Stimulated activated CD8-positive, alpha-beta memory T cell treated with anti-CD3 and anti-CD28 coated beads, Interleukin-12 subunit alpha, Interleukin-12 subunit beta, amount 100 ng/mL, for 4 hours (primary cell): ENCODE measurements around the gene RBMS3.
"Not testable (repeated sequence)": the region's sequence is repeated elsewhere in the genome, so short reads cannot be mapped to it uniquely, and the experiment has no call there.

Source experiments
- DNase-seq: peaks from one replicate; pipeline ENCODE4 v3.0.0-alpha.2; 2020; ENCODE audit warnings: low read depth

The RBMS3 gene

GRCh38 chr3:29280404-29281093 is at the start of gene RBMS3:
RBMS3 (plus strand) TSS chr3:29281071.
- no peak for DNase-seq

DNA sequence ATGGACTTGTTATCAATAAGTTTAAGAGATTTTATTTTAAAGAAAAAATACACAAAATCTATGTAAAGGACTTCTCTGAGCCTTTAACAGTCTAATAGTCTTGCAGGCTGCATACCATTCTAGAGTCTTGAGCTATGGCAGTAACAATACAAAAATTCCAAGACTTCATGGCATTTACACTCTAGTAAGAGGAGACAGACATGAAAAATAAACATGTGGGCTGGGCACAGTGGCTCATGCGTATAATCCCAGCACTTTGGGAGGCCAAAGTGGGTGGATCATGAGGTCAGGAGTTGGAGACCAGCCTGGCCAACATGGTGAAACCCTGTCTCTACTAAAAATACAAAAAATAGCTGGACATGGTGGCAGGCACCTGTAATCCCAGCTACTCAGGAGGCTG is 47.7 kb upstream of the RBMS3 start:
- not testable (repeated sequence) for DNase-seq

DNA sequence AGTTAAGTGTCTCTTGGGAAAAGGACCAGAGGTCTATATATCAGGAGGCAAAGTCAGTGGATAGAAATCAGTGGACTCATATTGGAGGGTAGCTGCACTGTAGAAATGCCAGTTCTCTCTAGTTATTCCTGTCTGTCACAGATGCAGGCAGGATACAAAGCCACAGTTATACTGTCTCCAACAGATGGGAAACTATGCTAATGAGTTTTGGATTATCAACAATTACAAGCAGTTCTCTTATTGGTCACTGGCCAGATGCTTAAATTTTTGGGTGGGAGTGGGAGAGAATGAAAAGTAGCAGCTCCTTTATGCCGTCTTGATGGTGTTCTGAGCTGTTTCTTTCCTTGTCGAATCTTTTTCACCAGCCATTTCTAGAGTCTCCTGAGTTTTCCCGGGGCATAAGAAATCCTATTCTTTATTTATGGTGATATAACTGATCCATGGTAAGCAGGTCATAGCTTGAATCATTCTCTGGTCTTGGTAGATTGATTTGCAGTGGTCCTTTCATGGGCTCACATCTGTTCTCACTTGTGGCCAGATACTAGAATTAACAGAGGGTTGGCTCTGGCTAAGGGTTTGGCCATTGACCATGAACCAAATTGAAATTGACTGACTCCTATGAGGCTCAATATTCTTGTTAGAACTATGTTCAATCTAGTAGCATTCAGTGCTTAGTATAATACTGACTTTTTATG is 44.6 kb upstream of the RBMS3 start:
- DNase-seq: no peak

- DNase-seq: no peak
These were observed 41.5 kb upstream of the RBMS3 start for GRCh38 chr3:29239376-29239775.

- no peak for DNase-seq
These were observed 40.6 kb upstream of the RBMS3 start for GRCh38 chr3:29240248-29240647.

DNA sequence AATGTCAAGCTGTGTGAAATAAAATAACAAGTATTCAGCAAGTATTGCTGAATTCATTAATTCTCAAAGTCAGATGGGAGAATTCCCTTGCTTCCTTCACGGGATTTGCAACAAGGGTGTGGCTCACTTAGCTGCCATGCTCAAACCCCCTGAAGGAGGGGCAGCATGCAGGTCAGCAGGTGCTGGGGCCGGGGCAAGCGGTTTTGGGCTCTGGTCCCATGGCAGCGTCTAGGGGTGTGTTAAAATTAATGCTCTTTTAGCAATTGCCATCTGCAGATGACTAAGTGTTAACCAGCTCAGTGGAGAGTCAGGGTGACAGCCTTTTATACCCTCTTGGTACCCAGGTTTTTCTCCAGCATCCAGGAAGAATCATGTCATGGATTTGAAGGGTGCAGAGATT is 40.0 kb upstream of the RBMS3 start:
- no peak for DNase-seq

DNA sequence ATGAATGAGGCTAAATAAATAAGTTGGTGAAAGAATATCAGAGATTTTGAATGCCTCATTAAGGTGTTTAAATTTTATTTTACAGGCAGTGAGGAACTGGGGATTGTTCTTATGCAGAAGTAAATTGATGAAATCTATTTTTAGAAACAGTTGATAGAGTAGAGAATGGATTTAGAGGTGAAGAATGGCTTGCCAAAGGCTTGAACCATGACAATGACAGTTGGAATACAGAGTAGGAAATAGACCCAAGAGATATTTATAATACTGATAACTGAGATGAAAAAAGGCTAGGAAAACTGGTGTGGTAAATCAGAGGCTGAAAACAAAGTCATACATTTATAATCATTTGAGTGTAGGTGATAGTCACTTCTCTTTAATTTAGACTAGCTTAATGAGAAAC is 39.0 kb upstream of the RBMS3 start:
- no peak for DNase-seq

GRCh38 chr3:29242296-29242695 is 38.6 kb upstream of the RBMS3 start:
- no peak for DNase-seq

- no peak for DNase-seq
These were observed 35.4 kb upstream of the RBMS3 start for GRCh38 chr3:29245441-29245840.

DNA sequence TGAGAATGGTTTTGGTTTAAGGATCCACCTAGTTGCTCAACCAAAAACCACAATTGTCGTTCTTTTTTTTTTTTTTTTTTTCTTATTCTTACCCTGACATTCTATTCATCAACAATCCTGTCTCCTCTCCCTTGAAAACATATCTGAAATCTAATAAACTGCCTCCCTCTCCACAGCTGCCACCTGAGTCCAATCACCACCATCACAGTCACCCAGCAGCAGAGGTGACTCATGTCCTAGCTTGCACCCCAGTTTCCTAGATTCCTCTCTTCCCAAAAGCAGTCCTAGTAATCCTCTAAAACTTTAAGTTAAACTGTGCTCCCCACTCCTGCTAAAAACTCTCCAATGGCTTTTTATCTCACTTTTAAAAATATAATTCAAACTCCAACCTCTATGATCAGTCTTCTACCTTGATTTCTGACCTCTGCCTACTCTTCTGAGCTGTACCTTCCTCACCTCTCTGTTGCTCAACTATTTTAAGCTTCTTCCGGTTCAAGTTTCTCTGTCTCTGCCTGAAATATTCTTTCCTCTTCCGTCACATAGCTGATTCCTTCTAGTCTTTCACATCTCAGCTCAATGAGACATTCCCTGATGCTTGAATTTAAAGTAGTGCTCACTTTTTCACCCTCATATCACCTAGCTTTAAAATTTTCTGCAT is 33.7 kb upstream of the RBMS3 start:
- no peak for DNase-seq

- no peak for DNase-seq
These were observed 31.0 kb upstream of the RBMS3 start for GRCh38 chr3:29249829-29250345.

DNA sequence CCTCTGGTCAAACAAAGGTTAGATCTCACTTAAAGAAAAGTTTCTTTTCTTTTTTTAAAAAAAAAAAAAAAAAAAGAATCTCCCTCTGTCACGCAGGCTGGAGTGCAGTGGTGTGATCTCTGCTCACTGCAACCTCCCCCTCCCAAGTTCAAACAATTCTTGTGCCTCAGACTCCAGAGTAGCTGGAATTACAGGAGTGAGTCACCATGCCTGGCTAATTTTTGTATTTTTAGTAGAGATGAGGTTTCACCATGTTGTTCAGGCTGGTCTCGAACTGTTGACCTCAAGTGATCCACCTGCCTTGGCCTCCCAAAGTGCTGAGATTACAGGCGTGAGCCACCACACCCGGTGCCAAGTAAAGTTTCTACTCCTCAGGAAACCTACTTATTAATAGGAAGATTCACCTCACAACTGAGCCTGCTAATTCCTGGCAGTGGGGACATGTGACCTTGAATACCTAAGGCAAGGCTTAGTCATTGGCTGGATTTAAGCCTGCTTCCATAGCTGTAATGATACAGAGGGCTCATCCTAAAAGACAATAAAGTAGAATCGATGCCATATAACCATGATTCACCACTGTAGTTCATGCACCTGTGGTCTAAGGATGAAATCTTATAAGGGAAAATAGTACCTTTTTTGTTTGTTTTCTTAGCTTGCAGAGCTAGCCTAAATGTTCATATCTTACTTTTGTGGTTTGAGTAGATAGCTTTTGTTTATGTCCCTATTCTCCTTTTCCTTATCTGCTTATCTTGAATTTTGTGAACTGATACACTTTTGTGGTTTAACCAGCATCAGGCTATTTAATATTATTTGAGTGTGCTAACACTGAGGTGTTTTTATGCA is 24.8 kb upstream of the RBMS3 start:
- no peak for DNase-seq

DNA sequence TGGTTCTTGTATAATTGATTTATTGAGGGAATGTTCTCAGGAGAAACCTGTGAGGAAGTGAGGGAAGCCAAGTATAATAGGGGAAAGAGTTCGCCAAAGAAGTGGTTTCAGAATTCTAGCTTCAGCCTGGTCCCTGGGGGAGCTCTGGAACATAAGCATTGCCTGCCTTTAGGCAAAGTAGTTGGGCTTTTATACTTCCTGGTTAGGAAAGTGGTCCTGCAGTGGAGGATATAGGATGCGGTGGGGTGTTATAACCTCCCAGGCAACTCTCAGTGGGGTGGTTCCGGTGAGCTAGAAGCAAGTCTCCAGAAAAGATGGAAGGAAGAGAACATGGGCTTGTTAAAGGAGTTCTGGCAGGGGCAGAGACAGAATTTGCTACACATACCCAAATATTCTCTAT is 22.7 kb upstream of the RBMS3 start:
- no peak for DNase-seq

DNA sequence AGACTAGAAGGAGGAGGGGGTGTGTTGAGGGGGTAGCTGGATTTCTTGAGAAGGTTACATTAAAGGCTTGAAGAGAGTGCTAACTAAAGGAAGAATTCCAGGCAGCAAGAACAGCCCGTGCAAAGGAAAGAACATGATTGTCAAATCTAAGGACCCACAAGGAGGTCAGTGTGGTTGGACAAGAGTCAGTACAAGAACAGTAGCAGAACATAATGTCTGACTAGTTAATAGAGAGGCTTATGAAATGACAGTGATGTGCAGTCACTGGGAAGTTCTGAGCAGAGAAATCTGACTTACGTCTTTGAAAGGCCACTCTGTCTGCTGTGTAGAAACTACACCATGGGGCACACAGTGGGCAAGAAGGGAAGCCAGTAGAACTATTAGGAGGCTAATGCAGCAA is 19.8 kb upstream of the RBMS3 start:
- no peak for DNase-seq

DNA sequence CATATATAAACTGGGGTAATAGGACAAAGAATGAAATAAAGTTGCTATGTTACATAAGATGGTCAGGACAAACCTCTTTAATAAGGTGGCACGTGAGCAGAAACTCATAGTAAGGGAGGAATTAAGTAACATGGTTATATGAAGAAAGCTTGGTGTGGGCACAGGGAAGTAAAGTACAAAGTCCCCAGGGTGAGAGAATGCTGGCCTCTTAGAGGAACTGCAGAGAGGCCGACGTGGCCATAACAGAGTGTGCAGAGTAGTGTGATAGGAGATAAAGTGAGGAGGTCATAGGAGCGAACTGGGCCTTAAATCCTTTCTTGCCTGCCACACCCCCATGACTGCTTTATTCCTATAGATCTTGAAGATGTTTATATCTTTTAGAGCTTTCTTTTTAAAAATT is 17.4 kb upstream of the RBMS3 start:
- no peak for DNase-seq

GRCh38 chr3:29265509-29266072 is 15.3 kb upstream of the RBMS3 start:
- no peak for DNase-seq

- no peak for DNase-seq
These were observed 13.6 kb upstream of the RBMS3 start for GRCh38 chr3:29267226-29267625.

DNA sequence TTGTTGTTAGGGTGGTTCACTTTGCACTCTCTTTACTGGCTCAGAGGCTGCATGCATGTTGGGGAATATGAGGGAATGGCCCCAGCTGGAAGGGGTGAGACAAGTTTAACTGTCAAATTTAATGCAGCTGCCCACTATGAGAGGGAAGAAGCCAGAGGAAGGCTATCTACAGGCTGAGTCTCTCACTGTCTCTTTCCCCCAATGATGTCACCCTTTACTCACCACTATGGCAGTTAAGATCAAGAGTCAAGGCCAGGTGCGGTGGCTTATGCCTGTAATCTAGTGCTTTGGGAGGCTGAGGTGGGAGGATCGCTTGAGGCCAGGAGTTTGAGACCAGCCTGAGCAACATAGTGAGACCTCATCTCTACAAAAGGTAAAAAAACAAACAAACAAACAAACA is 12.2 kb upstream of the RBMS3 start:
- DNase-seq: no peak

DNA sequence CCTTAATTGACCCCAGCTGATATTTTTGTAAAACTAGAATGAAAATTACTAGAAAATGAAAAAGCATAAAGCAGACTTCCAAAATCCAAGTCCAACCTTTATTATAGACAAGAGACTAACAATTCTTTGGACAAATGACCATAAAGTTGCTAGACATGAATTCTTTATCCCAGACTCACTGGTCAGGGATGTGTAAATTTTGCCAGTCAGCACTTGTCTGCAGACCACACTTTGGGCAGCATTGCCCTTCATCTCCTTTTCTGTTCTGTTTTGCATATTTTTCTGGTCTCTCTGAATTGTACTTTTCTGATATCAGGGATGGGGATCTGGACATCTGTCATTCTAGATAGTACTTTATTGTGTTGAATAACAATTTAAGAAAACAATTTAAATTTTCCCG is 10.1 kb upstream of the RBMS3 start:
- DNase-seq: no peak

- DNase-seq: no peak
These were observed 9.4 kb upstream of the RBMS3 start for GRCh38 chr3:29271475-29271874.

DNA sequence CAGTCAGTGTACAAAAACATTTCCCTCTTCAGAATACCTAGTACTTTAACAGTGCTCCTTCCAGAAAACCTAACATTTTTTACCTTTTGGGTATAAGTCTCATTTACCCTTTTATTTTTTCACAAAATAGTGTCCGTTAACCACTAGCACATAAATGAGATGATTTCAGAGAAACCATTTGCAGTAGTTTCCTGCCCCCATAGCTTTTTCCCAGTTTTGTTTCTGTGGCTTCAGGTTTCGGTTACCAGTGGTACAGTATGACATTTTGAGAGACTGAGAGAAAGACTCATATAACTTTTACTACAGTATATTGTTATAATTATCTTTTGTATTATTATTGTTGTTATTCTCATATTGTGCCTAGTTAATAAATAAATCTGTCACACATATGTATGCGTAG is 6.2 kb upstream of the RBMS3 start:
- no peak for DNase-seq

- no peak for DNase-seq
These were observed 5.6 kb upstream of the RBMS3 start for GRCh38 chr3:29275309-29275708.
